ENCODE results near the gene AP5M1.
"Not testable (repeated sequence)": the region's sequence is repeated elsewhere in the genome, so short reads cannot be mapped to it uniquely, and the experiment has no call there.

Gene AP5M1, protein sequence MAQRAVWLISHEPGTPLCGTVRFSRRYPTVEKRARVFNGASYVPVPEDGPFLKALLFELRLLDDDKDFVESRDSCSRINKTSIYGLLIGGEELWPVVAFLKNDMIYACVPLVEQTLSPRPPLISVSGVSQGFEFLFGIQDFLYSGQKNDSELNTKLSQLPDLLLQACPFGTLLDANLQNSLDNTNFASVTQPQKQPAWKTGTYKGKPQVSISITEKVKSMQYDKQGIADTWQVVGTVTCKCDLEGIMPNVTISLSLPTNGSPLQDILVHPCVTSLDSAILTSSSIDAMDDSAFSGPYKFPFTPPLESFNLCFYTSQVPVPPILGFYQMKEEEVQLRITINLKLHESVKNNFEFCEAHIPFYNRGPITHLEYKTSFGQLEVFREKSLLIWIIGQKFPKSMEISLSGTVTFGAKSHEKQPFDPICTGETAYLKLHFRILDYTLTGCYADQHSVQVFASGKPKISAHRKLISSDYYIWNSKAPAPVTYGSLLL

DNA sequence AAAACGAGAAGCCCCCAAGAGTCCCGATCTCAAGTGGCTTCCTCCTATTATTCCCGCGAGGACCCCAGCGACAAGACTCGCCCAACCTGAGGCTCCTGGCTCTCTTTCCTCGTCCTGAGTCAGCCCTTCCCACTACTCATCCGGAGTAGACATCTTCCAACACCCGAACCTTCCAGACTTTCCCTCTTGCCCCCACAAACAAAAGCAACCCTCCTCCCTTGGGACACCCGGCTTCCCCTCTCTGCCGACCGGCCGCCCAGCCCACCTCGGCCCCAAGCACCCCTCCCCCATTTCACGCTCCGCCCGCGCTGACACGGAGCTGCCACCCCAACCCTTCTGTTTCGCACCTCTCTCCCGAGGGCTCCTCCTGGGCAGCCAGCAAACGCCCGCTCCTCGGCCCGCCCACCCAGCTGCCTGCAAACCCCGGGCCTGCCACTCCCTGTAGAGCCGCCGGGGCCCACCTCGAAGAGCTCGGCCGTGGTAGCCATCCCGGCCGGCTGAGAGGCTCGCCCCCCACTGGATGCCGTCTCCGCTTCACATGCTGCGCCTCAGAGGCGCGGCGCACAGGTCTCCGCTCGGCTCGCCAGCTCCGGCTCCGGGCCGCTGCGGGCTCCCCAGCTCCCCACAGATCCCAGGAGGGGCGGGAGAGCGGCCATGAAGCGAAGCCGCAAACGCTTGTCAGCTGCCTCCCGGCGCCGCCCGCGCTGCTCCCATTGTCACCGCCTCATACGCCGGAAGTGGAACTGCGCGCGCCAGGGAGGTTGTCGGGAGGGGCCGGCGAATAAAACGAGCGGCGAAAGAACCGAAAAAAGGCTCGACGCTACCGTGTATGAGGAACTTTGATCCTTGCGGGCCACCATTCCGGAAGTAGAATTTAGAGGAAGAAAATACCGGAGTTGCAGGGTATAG, at the start of gene AP5M1, which contains the start of gene EXOC5:
Gene AP5M1, plus strand, starts transcription at position 811 of the 909 bp plus-strand sequence. CDS start 344 bp downstream, outside the sequence.
Gene EXOC5, minus strand, starts transcription at position 745 of the 909 bp plus-strand sequence. Its CDS starts 257 bp downstream, at position 488.
- Histone ChIP-seq H3K4me3 (ENCODE audit: low read depth in 1 of 2, low read length in 2 of 2) (peak within 1 kb of the TSS; percentile 90 to 99), H3K9ac (ENCODE audit: low read length) (peak within 1 kb of the TSS; percentile 86), H3K9me3 (ENCODE audit: low read length) (no peaks in the 10 kb centered on the region), H3K27ac (ENCODE audit: low read depth, low read length) (peak within 1 kb of the TSS; percentile 94), H3K4me1 (ENCODE audit: insufficient read depth, low read length) (peaks cover 26% of the 10 kb centered on the region), H3K36me3 (ENCODE audit: insufficient read depth, low read length) (no peaks in the 10 kb centered on the region), H3K27me3 (ENCODE audit: control insufficient read depth in 1 of 2, insufficient read depth in 2 of 2, low read length in 2 of 2) (no peaks in the 10 kb centered on the region)

DNA sequence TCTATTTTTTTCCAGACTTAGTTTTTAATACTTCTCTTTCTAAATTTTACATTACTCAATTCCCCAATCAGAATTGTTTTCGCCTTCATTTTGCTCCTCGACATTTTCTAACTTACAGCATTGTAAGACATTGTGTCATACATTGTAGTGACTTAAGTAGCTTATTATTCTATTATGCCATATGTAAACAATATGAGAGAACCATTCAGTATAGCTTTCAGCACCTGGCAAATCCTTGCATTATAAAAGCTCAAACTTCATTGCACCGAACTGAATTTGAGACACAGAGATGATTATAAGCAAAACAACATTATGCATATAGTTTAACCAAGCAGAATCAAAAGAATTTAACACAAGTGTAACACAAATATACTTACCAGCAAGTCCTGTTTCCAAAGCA, 46.8 kb upstream of the AP5M1 start:
- H3K4me3 ChIP-seq (ENCODE audit: low read depth in 1 of 2, low read length in 2 of 2) = no peak overlapping the region
- H3K9me3 ChIP-seq (ENCODE audit: low read length) = no peaks in the 10 kb centered on the region
- no peaks in the 10 kb centered on the region for H3K27me3 ChIP-seq (ENCODE audit: control insufficient read depth in 1 of 2, insufficient read depth in 2 of 2, low read length in 2 of 2)
- no peaks in the 10 kb centered on the region for H3K4me1 ChIP-seq (ENCODE audit: insufficient read depth, low read length)
- H3K27ac ChIP-seq (ENCODE audit: low read depth, low read length) = no peak overlapping the region
- H3K36me3 ChIP-seq (ENCODE audit: insufficient read depth, low read length) = peaks cover 10% of the 10 kb centered on the region
- H3K9ac ChIP-seq (ENCODE audit: low read length) = no peak overlapping the region

DNA sequence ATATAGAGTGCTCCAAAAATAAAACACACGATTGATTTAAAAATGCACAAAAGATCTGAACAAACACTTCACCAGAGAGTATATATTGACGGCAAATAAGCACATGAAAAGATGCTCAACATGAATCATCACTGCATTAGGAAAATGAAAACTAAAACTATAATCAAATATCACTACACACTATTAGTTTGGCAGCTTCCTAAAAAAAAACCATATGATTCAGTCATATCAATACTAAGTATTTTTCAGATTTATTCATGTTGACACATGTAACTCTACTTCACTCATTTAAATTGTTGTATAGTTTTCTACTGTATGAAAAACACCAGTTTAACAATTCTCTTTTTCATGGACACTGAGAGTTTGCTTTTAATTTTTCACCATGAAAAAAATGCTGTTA, 41.7 kb upstream of the AP5M1 start:
- H3K4me1 ChIP-seq (ENCODE audit: insufficient read depth, low read length) = no peaks in the 10 kb centered on the region
- H3K27ac ChIP-seq (ENCODE audit: low read depth, low read length) = no peak overlapping the region
- no peak overlapping the region for H3K9ac ChIP-seq (ENCODE audit: low read length)
- no peaks in the 10 kb centered on the region for H3K27me3 ChIP-seq (ENCODE audit: control insufficient read depth in 1 of 2, insufficient read depth in 2 of 2, low read length in 2 of 2)
- peaks cover 20% of the 10 kb centered on the region for H3K36me3 ChIP-seq (ENCODE audit: insufficient read depth, low read length)
- no peaks in the 10 kb centered on the region for H3K9me3 ChIP-seq (ENCODE audit: low read length)
- no peak overlapping the region for H3K4me3 ChIP-seq (ENCODE audit: low read depth in 1 of 2, low read length in 2 of 2)

DNA sequence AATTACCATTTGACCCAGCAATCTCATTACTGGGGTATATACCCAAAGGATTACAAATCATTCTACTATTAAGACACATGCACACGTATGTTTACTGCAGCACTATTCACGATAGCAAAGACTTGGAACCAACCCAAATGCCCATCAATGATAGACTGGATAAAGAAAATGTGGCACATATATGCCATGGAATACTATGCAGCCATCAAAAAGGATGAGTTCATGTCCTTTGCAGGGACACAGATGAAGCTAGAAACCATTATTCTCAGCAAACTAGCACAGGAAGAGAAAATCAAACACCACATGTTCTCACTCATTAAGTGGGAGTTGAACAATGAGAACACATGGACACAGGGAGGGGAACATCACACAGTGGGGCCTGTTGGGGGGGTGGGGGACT, 40.5 kb upstream of the AP5M1 start:
- H3K9me3 ChIP-seq (ENCODE audit: low read length); H3K27me3 ChIP-seq (ENCODE audit: control insufficient read depth in 1 of 2, insufficient read depth in 2 of 2, low read length in 2 of 2); H3K4me3 ChIP-seq (ENCODE audit: low read depth in 1 of 2, low read length in 2 of 2); H3K4me1 ChIP-seq (ENCODE audit: insufficient read depth, low read length); H3K9ac ChIP-seq (ENCODE audit: low read length); H3K27ac ChIP-seq (ENCODE audit: low read depth, low read length): not testable (repeated sequence)
- H3K36me3 ChIP-seq (ENCODE audit: insufficient read depth, low read length) = peaks cover 28% of the 10 kb centered on the region

DNA sequence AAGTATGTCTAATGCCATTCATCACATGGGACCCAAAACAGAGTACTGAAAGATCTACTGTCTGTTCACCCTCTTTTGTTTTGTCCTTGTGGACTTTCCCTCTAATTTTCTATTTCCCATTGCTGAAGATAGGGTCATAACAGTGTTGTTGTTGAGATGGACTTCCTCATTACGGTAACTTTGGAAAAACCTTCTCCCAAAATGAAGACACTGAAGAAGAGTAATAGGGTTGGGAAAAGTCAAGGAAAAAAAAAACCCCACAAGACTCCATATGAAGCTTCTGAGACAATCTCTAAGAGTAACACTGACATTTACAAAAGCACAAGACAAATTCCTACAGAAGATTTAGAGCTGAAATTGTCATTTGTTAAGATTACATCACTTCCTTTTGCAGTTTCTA, 36.8 kb upstream of the AP5M1 start:
- Histone ChIP-seq H3K9me3 (ENCODE audit: low read length) (no peaks in the 10 kb centered on the region), H3K36me3 (ENCODE audit: insufficient read depth, low read length) (peaks cover 28% of the 10 kb centered on the region), H3K27me3 (ENCODE audit: control insufficient read depth in 1 of 2, insufficient read depth in 2 of 2, low read length in 2 of 2) (no peaks in the 10 kb centered on the region), H3K4me1 (ENCODE audit: insufficient read depth, low read length) (no peaks in the 10 kb centered on the region), H3K4me3 (ENCODE audit: low read depth in 1 of 2, low read length in 2 of 2) (no peak overlapping the region), H3K27ac (ENCODE audit: low read depth, low read length) (no peak overlapping the region), H3K9ac (ENCODE audit: low read length) (no peak overlapping the region)

DNA sequence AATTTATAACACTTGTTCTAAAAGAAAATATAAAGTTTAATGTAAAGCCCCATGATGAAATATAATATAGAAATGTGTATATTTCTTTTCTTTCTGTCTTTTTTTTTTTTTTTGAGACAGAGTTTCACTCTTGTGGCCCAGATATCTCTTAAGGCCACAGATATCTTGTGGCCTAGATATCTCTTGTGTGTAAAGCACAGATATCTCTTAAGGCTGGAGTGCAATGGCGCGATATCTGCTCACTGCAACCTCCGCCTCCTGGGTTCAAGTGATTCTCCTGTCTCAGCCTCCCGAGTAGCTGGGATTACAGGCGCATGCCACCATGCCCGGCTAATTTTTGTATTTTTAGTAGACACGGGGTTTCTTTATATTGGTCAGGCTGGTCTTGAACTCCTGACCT, 28.7 kb upstream of the AP5M1 start:
- H3K27ac ChIP-seq (ENCODE audit: low read depth, low read length); H3K36me3 ChIP-seq (ENCODE audit: insufficient read depth, low read length): not testable (repeated sequence)

DNA sequence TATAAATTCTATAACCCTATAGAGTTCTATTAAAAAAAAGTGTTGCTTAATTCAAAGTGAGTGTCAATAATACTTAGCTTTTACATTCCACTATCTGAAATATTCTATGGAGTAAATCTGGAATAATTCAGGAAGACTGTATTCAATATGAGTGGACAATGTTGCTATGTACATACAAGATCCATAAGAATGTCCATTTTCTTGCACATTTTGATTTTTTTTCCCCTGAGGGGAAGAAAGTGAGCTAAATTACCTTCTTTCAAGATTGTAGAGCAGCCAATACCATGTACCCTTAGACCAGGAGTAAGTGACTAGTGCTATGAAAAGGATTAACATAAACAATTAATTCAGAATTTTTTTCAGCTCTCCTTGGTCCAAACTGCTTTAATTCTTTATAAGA, 25.5 kb upstream of the AP5M1 start:
- no peak overlapping the region for H3K27ac ChIP-seq (ENCODE audit: low read depth, low read length)
- no peaks in the 10 kb centered on the region for H3K27me3 ChIP-seq (ENCODE audit: control insufficient read depth in 1 of 2, insufficient read depth in 2 of 2, low read length in 2 of 2)
- no peaks in the 10 kb centered on the region for H3K36me3 ChIP-seq (ENCODE audit: insufficient read depth, low read length)
- no peak overlapping the region for H3K9ac ChIP-seq (ENCODE audit: low read length)
- H3K4me3 ChIP-seq (ENCODE audit: low read depth in 1 of 2, low read length in 2 of 2) = no peak overlapping the region
- no peaks in the 10 kb centered on the region for H3K4me1 ChIP-seq (ENCODE audit: insufficient read depth, low read length)
- no peaks in the 10 kb centered on the region for H3K9me3 ChIP-seq (ENCODE audit: low read length)

More for the DNA sequence above, 28.7 kb upstream of the AP5M1 start:
- H3K4me1 ChIP-seq (ENCODE audit: insufficient read depth, low read length); H3K9ac ChIP-seq (ENCODE audit: low read length); H3K4me3 ChIP-seq (ENCODE audit: low read depth in 1 of 2, low read length in 2 of 2); H3K27me3 ChIP-seq (ENCODE audit: control insufficient read depth in 1 of 2, insufficient read depth in 2 of 2, low read length in 2 of 2); H3K9me3 ChIP-seq (ENCODE audit: low read length): not testable (repeated sequence)

DNA sequence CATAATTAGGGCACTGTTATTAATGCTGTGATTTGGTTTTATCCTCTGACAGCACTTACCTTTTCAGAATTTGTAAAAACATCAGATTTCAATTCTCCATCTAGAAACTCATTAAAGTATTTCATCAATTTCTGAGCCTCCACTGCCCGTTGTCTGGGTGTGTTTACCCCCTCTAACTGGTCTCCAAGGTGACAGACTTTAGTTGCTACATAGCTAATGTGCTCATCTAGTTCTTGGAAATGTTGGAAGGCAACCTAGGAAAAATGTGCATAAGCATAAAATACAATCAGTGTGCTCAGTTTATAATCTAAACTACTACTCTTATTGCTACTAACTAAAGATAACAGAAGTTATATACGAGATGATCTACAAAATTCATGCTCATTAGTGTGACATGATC, 24.7 kb upstream of the AP5M1 start:
- Histone ChIP-seq H3K9ac (ENCODE audit: low read length) (no peak overlapping the region), H3K27me3 (ENCODE audit: control insufficient read depth in 1 of 2, insufficient read depth in 2 of 2, low read length in 2 of 2) (no peaks in the 10 kb centered on the region), H3K4me3 (ENCODE audit: low read depth in 1 of 2, low read length in 2 of 2) (no peak overlapping the region), H3K4me1 (ENCODE audit: insufficient read depth, low read length) (no peaks in the 10 kb centered on the region), H3K9me3 (ENCODE audit: low read length) (no peaks in the 10 kb centered on the region), H3K27ac (ENCODE audit: low read depth, low read length) (no peak overlapping the region), H3K36me3 (ENCODE audit: insufficient read depth, low read length) (no peaks in the 10 kb centered on the region)

DNA sequence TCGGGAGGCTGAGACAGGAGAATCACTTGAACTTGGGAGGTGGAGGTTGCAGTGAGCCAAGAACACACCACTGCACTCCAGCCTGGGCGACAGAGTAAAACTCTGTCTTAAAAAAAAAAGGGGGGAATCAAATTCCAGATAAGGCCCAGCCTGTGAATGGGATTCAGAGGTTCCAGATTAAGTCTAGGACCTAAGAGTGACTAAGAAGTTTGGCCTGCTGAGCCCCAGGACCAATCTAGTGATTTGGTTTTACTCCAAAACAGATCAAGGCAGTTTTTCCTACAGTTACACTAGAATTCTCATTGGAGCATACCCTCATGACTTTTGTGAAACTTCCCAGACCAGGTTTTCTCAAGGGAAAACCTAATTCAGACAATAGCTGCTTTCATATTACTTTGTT, 22.8 kb upstream of the AP5M1 start:
- no peaks in the 10 kb centered on the region for H3K27me3 ChIP-seq (ENCODE audit: control insufficient read depth in 1 of 2, insufficient read depth in 2 of 2, low read length in 2 of 2)
- H3K9ac ChIP-seq (ENCODE audit: low read length) = no peak overlapping the region
- H3K4me1 ChIP-seq (ENCODE audit: insufficient read depth, low read length) = no peaks in the 10 kb centered on the region
- H3K36me3 ChIP-seq (ENCODE audit: insufficient read depth, low read length) = no peaks in the 10 kb centered on the region
- no peak overlapping the region for H3K27ac ChIP-seq (ENCODE audit: low read depth, low read length)
- H3K4me3 ChIP-seq (ENCODE audit: low read depth in 1 of 2, low read length in 2 of 2) = no peak overlapping the region
- H3K9me3 ChIP-seq (ENCODE audit: low read length) = no peaks in the 10 kb centered on the region

DNA sequence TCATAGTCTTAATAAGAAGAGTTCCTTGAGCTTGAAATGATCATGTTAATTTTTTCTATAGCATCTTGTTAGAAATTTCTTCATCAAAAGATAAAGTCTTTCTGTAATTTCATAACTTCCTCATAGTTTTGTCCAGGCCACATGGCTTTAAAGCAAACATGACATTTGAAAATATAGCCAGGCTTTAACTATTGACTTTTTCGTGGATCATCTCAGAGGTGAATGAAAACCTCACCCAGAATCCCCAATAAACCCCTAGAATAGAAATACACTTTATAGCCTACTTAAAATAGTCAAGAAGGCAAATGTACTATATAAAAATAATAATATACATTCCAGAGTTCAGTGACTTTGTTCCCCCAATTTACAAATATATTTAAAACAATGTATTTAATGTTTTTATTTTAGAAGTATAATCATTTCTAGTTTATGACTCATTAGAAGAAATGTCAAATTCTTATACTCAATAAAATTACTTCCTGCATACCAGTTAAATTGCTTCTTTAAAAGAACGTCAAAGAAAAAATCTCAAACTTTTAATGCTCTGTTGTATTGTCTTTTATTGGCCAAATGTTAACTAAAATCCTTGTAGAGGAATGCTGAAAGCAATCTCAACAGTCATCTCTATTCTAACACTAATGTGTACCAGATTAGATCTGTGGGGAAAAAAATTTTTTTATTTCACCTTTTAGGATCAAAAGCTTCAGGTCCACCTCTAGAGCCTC, 21.7 kb upstream of the AP5M1 start:
- no peaks in the 10 kb centered on the region for H3K9me3 ChIP-seq (ENCODE audit: low read length)
- H3K27ac ChIP-seq (ENCODE audit: low read depth, low read length) = no peak overlapping the region
- H3K36me3 ChIP-seq (ENCODE audit: insufficient read depth, low read length) = no peaks in the 10 kb centered on the region
- H3K27me3 ChIP-seq (ENCODE audit: control insufficient read depth in 1 of 2, insufficient read depth in 2 of 2, low read length in 2 of 2) = no peaks in the 10 kb centered on the region
- H3K4me1 ChIP-seq (ENCODE audit: insufficient read depth, low read length) = no peaks in the 10 kb centered on the region
- no peak overlapping the region for H3K4me3 ChIP-seq (ENCODE audit: low read depth in 1 of 2, low read length in 2 of 2)
- H3K9ac ChIP-seq (ENCODE audit: low read length) = no peak overlapping the region

DNA sequence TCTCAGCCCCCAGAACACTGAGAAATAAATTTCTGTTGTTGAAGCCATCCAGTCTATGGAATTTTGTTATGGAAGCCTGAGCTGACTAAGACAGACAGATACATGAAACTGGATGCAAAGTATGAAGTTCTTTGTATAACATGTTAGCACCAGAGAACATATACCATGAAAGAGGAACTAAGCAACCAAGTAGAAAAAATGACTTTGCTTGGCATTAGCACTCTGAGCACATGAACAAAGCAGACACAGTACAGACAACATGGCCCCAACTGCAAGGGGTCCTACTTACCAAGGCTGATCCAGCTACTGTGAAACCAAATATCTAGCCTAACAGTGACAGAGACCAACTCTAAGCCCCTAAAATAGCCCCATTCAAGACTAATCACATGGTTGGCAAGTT, 13.9 kb upstream of the AP5M1 start:
- Histone ChIP-seq H3K36me3 (ENCODE audit: insufficient read depth, low read length) (no peaks in the 10 kb centered on the region), H3K4me1 (ENCODE audit: insufficient read depth, low read length) (no peaks in the 10 kb centered on the region), H3K4me3 (ENCODE audit: low read depth in 1 of 2, low read length in 2 of 2) (no peak overlapping the region), H3K9ac (ENCODE audit: low read length) (no peak overlapping the region), H3K27me3 (ENCODE audit: control insufficient read depth in 1 of 2, insufficient read depth in 2 of 2, low read length in 2 of 2) (no peaks in the 10 kb centered on the region), H3K27ac (ENCODE audit: low read depth, low read length) (no peak overlapping the region), H3K9me3 (ENCODE audit: low read length) (no peaks in the 10 kb centered on the region)
